HL-60 (cell line): Measurements from ENCODE around the gene OR4D10.

Experiments
- DNase-seq, 2 experiments: peaks; one replicate each; pipeline ENCODE4 v3.0.0-alpha.2; 2010 to 2020; ENCODE audit warnings: low read depth in 1 of 2, low spot score in 1 of 2
- H3K27ac ChIP-seq: fragments of 250-450 bp; sonication (Bioruptor Pico); replicated peaks from 2 replicates; pipeline ENCODE4 v1.5.1; 2020; ENCODE audit warnings: mild to moderate bottlenecking, moderate library complexity
- H3K27me3 ChIP-seq: fragments of 250-450 bp; sonication (Bioruptor Pico); 2 replicates; pipeline ENCODE4 v1.5.1; 2021; ENCODE audit warnings: mild to moderate bottlenecking, moderate library complexity; ENCODE audit not compliant: insufficient read depth, poor library complexity, severe bottlenecking
- H3K4me3 ChIP-seq: replicated peaks from 2 replicates; pipeline ENCODE4 v1.5.1; 2011; ENCODE audit warnings: mild to moderate bottlenecking, control low read depth, low read length; ENCODE audit not compliant: insufficient read depth
- CTCF ChIP-seq: IDR thresholded peaks from one replicate; pipeline ENCODE4 v1.5.1; 2011; ENCODE audit warnings: low read length, control low read depth, inconsistent platforms; ENCODE audit not compliant: insufficient read depth
- GABPA ChIP-seq: IDR thresholded peaks from 2 replicates; pipeline ENCODE4 v1.6.1; 2012; ENCODE audit warnings: low read depth
- POLR2AphosphoS5 ChIP-seq: IDR thresholded peaks from 2 replicates; pipeline ENCODE4 v1.6.1; 2012; ENCODE audit warnings: low read depth
- REST ChIP-seq: IDR thresholded peaks from 2 replicates; pipeline ENCODE4 v1.6.1; 2012; ENCODE audit warnings: low read depth; ENCODE audit not compliant: insufficient replicate concordance
- SPI1 ChIP-seq: IDR thresholded peaks from 2 replicates; pipeline ENCODE4 v1.6.1; 2012; ENCODE audit warnings: low read depth, mild to moderate bottlenecking, borderline replicate concordance

The OR4D10 gene

GRCh38 chr11:59520741-59521140, 47.6 kb downstream of the OR4D10 start:
- H3K27me3 ChIP-seq = no peaks in the 10 kb centered on the region
- no peak for TF ChIP-seq SPI1
- no peak for TF ChIP-seq GABPA
- TF ChIP-seq REST = no peak
- no peak for TF ChIP-seq CTCF
- TF ChIP-seq POLR2AphosphoS5 = no peak
- H3K27ac ChIP-seq = no peak overlapping the region
- no peak for DNase-seq
- no peak overlapping the region for H3K4me3 ChIP-seq

GRCh38 chr11:59523541-59523940, 50.4 kb downstream of the OR4D10 start:
- no peak for DNase-seq
- no peak overlapping the region for H3K4me3 ChIP-seq
- H3K27me3 ChIP-seq = no peaks in the 10 kb centered on the region
- no peak overlapping the region for H3K27ac ChIP-seq
- TF ChIP-seq SPI1 = no peak
- no peak for TF ChIP-seq CTCF
- no peak for TF ChIP-seq POLR2AphosphoS5
- no peak for TF ChIP-seq GABPA
- no peak for TF ChIP-seq REST

GRCh38 chr11:59528711-59529110, 55.6 kb downstream of the OR4D10 start:
- no peak for DNase-seq
- TF ChIP-seq CTCF (no peak), POLR2AphosphoS5 (no peak)
- H3K4me3 ChIP-seq = no peak overlapping the region

More at GRCh38 chr11:59528711-59529110, 55.6 kb downstream of the OR4D10 start:
- Histone ChIP-seq H3K27me3 (no peaks in the 10 kb centered on the region), H3K27ac (no peak overlapping the region)
